SIG-M5 treated with dmso at 0.1 percent for 504 hours (cell line): ENCODE results near the gene XRRA1.

Experiments
- DNase-seq: peaks from one replicate; lab custom pipeline; 2025; ENCODE audit not compliant: unreplicated experiment; lab: John Stamatoyannopoulos, UW

Gene XRRA1

DNA sequence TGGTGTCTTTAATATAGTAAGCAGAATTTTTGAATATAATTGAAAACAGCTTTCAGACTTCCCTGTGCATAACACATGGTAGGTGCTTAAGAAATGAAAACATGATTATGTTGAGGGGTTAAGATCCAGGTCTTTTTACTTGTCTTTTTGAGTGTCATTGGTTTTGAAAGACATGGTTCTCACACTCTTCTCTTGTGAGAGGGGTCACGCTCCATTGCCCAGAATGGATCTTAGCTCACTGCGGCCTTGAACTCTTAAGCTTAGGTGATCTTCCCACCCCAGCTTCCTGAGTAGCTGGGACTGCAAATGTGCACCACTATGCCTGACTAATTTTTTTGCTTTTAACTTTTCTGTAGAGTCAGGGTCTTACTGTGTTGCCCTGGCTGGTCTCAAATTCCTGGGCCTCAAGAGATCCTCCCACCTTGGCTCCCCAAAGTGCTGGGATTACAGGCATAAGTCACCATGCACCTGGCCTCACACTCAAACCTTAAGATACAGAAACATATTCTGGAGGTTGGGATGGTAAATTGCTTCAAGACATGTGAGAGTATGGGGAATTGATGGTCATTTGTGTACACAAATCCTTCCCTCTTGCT, 1.6 kb upstream of the XRRA1 start:
- no peak for DNase-seq

DNA sequence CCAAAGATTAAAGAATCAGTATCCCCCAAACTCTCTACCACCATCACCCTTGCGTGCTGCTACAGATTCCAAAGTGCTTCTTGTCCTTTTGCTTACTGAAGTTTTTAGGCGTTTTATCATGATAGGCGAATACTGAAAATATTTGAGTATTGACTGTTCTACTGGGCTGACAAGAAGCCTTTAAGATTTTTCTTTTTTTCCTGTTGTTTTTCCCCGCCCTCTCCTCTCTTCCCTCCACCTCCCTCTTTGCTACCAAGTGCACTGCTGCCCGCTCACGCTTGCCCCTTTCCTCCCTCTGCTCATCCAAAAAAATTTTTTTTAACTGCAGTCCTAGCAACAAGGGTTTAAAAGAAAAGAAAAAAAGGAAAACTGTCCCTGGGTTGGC, 854 bp upstream of the XRRA1 start:
- DNase-seq, result no peak

DNA sequence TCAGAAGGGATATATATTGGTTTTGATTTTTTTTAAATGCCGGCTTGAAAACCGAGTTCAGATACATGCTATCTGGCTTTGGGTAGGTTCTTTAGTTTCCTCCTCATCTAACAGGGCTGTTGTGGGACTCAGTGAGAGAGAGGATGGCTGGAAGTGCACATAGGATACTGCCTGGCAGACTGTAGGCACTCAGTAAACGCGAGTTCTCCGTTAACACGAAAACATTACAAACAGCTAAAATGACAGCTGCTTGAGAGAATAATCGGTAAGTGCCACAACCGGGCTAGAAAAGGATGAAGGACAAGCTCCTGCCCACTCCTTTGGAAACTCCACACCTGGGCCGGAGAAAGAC, 369 bp downstream of the XRRA1 start:
- peak; percentile 26 for DNase-seq

DNA sequence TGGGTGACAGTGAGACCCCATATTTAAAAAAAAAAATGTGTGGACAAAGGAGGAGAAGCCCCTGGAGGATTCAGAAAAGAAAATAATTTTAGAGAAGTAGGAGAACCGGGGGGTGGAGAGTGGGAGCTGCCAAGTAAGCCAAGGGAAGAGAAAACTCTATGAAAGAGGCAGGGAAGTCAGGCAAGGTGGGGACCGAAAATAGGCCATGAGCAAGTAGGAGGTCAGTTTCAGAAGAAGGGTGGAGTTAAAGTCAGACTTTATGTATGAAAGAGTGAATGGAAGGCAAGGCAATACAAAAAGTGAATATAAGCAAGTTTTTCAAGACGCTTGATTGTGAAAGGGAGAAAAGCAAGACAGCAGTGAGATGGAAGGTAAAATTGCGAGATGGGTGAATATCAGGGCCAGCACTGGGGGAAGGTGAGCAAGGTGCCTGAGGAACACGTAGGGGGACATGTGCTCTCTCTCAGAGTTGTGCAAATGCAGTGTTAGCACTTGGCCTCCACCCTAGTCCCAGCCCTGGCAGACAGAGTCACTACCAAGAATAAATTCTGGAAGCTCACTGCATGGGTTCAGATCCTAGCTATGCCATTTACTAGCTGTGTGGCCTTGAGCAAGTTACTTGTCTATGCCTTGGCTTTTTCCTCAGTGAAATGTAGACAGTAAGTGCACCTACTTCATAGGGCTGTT, 6.7 kb downstream of the XRRA1 start:
- no peak for DNase-seq

DNA sequence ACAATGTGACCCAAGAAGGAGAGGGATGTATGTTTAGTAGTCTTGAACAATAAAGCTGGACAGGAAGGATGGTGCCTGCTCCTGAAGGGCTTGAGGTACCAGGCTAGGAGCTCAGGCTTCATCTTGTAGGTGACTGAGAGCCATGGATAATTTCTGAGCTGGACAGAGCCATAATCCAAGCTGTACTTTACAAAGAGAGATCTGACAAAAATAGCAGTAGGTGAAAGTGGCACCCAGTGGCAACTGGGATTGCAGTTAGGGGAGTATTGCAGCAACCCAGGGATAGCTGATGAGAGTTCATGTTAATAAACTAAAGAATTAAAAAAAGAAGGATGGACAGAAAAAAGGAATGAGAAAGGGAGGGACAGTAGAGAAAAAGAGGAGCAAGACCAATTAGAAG, 7.4 kb downstream of the XRRA1 start:
- DNase-seq, result no peak

DNA sequence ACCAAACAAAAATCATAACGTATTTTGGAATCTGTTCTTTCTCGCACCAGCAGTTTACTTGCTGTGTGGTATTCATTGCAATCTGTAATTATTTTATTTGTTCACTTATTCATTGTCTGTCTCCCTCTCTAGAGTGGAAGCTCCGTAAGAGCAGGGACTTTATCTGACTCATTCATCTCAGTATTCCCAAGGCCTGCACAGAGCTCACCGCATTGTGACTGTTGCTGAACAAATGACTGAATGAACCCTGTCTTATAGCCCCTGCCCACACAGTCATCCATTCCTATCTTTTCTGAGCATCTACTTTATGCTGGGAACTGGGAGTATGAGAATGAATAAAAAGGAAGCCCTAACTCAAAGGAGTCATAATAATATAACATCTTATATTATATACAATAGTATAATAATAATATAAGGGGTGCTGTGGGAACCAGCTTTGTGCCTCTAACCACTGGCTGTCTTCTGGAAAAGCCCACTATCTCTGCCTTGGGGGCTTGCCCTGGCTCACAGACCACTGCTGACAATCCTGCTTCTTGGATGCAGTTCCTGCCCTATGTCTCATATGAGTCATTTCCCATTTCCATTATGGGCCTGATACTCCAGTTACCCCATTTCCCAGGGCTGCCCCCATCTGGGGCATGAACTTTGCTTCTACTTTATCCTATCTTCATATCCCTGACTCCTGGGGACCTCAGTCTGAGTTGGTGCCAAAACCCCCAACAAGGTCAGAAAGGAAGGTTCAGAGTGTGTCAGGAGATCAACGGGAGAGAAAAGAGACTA, 11.0 kb downstream of the XRRA1 start:
- DNase-seq, result no peak

DNA sequence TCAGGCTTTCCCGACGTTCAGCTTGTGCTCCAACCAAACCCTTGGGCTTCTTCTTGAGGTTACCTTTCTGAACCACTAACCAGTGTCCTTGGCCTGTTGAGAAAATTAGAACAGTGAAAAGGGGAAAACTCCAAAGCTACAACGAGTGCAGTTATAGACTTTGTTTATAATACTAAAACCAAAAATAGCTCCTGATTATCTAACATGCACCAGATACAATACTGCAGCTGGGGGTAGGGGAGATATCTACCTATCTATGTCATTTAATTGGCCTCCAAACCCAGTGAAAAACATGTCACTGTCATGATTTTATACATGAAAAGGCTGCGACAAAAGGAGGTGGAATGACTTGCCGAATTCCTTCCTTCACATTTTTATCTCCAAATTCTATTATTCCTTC, 11.9 kb downstream of the XRRA1 start:
- no peak for DNase-seq

DNA sequence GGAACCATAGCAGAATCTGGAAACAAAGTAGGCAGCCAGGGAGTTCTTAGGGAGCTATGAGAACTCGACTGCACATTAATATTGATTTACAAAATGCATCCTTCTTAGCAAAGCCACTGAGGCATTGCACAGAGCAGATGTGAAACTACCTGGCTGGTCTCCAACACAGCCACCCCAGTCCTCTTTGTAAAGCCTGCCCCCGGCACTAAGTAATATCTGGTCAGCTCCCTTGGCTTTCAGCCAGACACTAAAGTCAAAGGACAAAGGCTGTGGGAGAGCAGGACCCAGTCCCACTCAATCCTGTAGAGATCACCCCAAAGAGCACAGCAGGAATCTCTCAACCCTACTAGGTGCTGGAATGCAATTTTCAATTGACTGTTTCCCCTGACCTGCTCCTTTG, 12.8 kb downstream of the XRRA1 start:
- DNase-seq, result no peak

DNA sequence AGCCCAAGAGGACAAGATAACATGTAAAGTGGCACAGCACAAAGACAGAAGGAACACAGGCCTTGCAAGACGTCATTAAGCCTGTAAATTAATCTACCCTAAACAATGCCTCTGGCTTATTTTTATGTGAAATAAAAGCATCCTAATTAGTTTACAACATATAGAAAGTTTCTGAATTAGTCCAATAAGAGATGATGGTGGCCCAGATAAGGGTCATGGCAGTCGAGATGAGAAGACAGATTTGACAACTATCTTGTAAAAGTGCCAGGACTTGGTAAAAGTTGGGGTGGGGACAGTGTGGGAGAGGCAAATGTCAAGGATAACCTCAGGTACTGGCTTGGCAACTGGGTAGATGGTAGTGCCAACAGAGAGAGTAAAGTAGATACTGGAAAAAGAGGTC, 13.6 kb downstream of the XRRA1 start:
- no peak for DNase-seq

DNA sequence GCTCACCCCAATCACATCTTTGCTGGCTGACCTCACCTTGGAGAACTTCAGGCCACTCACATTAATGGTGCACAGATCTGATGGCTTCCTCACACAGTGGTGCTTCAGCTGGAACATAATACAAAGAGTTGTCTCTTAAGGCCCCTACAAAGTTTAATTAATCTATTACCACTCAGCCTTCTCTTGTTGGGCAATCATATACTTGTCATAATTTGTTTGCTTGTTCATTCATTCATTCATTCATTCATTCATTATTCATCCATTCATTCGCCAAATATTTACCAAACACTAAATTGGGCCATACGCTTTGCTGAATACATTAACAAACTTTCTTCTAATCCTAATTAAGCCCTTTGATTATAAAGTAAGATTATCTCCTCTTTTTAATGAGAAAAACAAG, 15.1 kb downstream of the XRRA1 start:
- DNase-seq, result no peak

DNA sequence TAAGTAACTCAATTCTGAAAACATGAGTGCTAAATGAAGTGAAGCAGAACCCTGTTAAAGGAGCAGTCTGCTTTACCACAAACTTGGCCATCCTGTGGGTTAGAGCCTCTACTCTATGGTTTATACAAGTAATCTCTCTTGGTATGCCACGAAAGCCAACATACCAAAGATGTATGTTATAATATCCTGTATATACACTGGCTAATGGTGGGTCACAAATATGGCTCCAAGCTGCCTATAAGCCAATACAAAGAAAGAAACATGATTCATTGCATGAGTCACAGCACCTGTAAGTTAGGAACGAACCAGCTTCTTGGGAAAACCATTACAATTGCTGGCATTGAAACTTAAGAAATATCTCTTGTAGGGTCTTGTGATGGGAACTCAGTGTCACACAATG, 16.1 kb downstream of the XRRA1 start:
- no peak for DNase-seq

DNA sequence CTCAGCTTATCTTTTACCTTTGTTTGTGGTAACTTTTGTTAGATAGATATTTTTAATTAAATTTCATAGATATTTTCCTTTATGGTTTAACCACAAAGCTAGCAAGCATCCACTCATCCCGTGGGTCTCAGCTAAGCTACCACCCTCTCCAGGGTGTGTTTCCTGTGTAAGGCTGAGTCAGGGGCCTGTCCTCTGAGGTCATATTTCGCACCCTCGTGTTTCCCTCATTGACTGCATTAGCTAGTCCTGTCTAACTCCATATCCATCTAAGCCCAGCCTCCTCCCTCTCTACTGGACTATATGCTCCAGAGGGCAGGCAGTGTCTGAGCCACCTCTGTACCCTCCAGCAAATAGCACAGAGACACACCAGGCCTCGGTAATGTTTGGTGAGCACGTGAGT, 16.7 kb downstream of the XRRA1 start:
- DNase-seq, result no peak

DNA sequence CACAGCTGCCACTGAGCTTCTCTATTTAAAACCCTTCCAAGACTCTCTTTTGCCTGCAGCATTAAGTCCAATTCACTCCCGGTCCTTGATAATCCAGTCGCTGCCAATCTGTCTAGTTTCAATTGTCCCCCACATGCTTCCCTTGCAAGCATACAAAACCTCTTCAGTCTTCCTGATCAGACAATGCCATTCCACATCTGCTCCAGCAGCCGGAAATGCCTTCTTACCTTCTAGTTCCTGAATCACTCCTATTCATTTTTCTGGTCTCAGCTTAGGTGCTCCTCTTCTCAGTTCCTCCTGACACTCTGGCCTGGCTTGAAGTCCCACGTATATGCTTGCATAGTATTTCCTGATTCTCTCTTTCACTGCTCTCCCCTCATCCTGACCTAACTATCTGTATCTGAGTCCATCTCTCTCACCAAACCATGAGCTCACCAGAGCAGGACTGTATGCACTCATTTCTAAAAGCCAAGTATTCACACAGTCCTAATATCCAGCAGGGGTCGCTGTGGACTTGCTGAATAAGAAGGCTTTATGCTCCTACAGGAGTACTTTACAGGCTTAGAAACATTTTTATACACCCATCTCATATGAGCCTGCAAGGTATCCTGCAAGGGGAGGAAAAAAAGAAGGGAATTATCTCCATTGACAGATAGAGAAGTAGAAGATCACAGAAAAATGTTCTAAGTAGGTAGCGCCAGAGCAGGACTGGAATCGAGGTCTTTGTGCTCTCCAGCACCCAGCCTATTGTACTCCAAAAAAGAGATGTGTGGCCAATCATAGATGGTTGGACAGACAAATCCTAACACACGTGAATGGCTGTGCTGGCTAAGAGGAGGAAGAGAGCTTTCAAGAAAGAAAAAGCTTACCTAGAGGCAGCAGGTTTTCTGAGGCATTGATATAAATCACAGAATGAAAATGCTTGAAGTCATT, 19.2 kb downstream of the XRRA1 start:
- peak; percentile 84 for DNase-seq

DNA sequence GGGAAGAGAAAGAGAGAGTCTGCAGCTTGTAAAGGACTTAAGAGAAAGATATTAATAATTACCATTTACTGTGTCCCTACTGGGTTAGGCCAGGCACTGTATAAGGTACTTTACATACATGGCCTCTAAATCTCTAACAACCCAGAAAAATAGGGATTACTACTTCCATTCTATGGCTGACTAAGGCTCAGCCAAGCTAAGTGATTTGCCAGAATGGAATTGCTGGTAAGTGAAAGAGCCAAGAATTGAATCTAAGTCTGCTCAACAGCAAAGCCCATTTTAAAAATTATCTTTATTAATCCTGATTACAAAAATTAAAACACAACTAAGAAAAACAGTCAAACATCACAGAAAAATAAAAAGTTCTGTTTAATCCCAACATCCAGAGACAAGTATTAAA, 21.4 kb downstream of the XRRA1 start:
- no peak for DNase-seq

DNA sequence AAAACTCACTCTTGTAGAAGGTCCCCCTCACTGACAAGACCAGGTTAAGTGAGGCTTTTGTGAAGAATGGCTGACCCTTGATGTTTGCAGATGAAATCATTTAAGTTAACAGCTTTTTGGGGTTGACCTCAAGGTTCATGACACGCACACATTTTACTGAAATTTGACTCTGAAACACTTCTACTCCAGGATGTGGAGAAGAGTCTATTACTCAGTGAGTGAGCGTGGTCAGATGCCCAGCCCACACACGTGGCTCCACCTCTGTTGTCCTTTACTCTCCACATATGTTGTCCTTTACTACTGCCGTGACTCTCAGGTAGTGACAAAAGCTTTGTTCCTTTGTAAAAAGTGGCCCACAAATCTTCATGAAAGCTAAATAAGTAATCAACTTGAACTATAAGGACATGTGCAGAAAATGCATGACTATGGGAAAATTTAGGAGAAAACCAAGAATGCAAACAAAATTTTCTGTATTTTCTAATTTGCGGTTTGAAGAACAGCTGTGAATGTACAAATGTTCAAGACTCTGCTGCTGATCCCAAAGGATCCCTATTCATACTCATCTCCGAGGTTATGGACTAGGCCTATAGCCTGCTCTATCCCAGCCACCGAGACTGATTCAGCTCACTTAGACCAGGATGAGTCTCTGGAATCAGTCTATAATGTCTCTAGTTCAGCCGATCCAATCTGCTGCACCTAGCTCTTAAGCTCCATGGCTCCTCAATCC, 22.4 kb downstream of the XRRA1 start:
- DNase-seq, result no peak

DNA sequence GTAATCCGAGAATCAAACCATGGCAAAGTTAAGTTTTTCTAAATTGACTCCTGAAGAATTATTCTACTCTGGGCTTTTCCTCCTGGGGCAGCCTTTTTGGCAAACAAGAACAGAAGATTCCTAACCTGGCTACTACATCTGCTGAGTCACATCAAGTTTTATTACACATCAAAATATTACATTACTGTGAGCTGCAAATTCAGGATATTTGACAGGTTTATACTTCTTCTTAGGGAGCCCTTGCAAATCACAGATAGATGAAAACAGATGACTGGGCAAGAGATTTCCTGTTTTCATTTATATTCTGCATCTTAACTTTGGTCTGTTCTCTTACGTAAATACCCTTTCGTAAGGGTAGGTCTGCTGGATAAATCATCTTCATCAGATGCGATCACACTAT, 23.6 kb downstream of the XRRA1 start:
- DNase-seq, result no peak

DNA sequence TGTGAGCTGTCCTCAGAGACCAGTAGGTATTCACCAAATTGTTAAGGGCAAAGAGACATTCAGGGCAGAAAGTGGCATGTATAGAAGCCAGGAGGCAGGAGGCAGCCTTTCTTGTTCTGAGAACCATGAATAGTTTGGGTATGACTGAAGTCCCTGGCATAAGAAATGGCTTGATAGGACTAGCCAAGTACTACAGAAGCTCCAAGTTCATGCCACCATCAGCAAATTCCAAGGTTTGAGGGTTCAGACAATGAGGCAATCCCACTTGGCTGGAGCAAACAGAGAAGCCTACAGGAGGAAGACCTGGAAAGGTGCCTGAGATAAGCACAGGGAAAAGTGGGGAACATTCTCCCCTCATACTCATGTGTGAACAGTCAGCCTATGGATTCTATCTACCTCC, 25.8 kb downstream of the XRRA1 start:
- no peak for DNase-seq

DNA sequence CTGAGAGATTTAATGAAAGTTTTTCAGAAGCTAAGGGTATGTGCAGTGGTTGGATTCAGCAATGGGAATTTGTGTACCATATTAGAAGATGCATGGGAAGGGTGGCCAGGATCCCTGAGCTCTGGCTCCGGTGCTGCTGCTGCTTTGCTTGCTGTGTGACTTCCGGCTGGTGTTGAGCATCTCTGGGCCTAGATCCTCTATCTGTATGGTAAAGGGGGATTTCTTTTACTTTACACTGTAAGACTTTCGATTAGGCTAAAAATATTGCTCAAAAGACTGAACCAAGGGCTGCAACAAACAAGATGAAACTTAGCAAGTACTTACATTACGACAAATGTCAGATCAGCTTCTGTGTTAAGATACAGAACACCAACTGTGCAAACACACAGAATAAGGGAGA, 39.1 kb downstream of the XRRA1 start:
- no peak for DNase-seq

DNA sequence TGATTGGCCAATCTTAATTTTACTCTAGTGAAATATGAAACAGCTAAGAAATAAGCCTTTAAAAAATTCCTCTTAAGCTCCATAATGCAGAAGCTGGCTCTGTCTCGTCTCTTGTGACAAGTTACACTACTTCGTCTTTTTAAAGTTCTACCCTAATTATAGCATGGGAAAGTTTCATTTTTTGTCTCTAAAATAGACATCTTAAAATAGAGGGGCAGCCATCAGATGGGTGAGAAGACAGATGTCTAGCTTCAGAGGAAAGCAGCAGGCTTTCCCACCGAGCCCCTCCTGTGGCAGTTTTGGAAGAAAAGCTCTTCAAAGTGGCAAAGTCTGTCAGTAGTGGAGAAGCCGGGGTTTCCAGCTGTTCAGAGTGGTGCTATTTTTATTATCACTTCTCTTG, 39.5 kb downstream of the XRRA1 start:
- no peak for DNase-seq

DNA sequence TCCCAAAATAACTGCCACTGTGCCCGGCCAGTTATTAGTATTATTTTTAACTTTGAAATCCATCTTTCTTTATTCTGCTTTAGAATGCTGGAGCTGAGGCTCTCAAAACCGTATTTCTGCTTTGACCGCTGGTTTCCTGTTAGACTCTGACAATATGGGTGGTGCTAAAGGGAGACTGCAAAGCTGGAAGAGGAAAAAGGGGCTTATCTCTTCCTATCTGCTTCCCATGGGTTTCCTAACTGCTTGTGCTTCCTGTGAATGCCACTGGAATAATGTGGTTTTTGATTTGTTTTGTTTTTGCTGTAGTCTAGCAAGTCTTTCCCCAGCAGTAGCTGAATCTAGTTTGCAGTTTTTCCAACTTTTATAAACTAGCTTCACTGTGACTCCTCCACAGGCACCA, 43.6 kb downstream of the XRRA1 start:
- no peak for DNase-seq

DNA sequence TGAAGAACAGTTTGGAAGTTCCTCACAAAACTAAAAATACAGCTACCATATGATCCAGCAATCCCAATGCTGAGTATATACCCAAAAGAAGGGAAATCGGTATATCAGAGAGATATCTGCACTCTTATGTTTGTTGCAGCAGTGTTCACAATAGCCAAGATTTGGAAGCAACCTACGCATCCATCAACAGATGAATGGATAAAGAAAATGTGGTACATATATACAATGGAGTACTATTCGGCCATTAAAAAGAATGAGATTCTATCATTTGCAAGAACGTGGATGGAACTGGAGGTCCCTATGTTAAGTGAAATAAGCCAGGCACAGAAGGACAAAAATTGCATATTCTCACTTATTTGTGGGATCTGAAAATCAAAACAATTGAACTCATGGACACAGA, 46.5 kb downstream of the XRRA1 start:
- no peak for DNase-seq
